H9 (cell line): ENCODE measurements around the gene BRPF1. TPM values are rescaled to one million over a fixed set of nuclear protein-coding genes. Genes with fewer than 3 reads are reported as not detected.

ENCODE experiments used
- DNase-seq: peaks from one replicate; pipeline ENCODE4 v3.0.0-alpha.2; 2017
- H2AFZ ChIP-seq: one replicate; pipeline ENCODE4 v1.6.1; 2013; ENCODE audit warnings: mild to moderate bottlenecking, low read length, control low read depth, moderate library complexity
- H2AK5ac ChIP-seq: 2 replicates; pipeline ENCODE4 v1.6.1; 2013; ENCODE audit warnings: low read length, control low read depth, mixed read lengths; ENCODE audit not compliant: insufficient read length
- H2BK120ac ChIP-seq: one replicate; pipeline ENCODE4 v1.6.1; 2013; ENCODE audit warnings: low read depth, mild to moderate bottlenecking, low read length, control low read depth, inconsistent platforms; ENCODE audit not compliant: poor library complexity, severe bottlenecking
- H2BK12ac ChIP-seq: 2 replicates; pipeline ENCODE4 v1.6.1; 2013; ENCODE audit warnings: low read length, control low read depth, mixed read lengths, low read depth; ENCODE audit not compliant: insufficient read length
- H2BK15ac ChIP-seq: 2 replicates; pipeline ENCODE4 v1.6.1; 2013; ENCODE audit warnings: low read depth, low read length, control low read depth
- H2BK20ac ChIP-seq: one replicate; pipeline ENCODE4 v1.6.1; 2013; ENCODE audit warnings: low read depth, mild to moderate bottlenecking, low read length, control low read depth, inconsistent platforms; ENCODE audit not compliant: poor library complexity, severe bottlenecking
- H2BK5ac ChIP-seq: 2 replicates; pipeline ENCODE4 v1.6.1; 2013; ENCODE audit warnings: low read length, control low read depth, mixed read lengths; ENCODE audit not compliant: insufficient read length
- H3K14ac ChIP-seq: 2 replicates; pipeline ENCODE4 v1.6.1; 2013; ENCODE audit warnings: low read length, control low read depth; ENCODE audit not compliant: insufficient read depth
- H3K18ac ChIP-seq: 2 replicates; pipeline ENCODE4 v1.6.1; 2013; ENCODE audit warnings: low read depth, mild to moderate bottlenecking, mixed read lengths, low read length, control low read depth; ENCODE audit not compliant: insufficient read length
- H3K23ac ChIP-seq: 2 replicates; pipeline ENCODE4 v1.6.1; 2013; ENCODE audit warnings: low read length, control low read depth, mixed read lengths, low read depth; ENCODE audit not compliant: insufficient read length
- H3K23me2 ChIP-seq: 2 replicates; pipeline ENCODE4 v1.6.1; 2013; ENCODE audit warnings: low read depth, mild to moderate bottlenecking, mixed read lengths, low read length, control low read depth; ENCODE audit not compliant: insufficient read length, poor library complexity, severe bottlenecking
- H3K27ac ChIP-seq: 2 replicates; pipeline ENCODE4 v1.5.1; 2013; ENCODE audit warnings: low read length, control low read depth, mixed read lengths, low read depth; ENCODE audit not compliant: insufficient read length
- H3K27me3 ChIP-seq: 2 replicates; pipeline ENCODE4 v1.6.1; 2013; ENCODE audit warnings: low read length, control low read depth, inconsistent platforms; ENCODE audit not compliant: insufficient read depth
- H3K4ac ChIP-seq: 2 replicates; pipeline ENCODE4 v1.6.1; 2013; ENCODE audit warnings: low read depth, mild to moderate bottlenecking, control low read depth, inconsistent platforms, low read length, moderate library complexity
- H3K4me1 ChIP-seq: 2 replicates; pipeline ENCODE4 v1.6.1; 2013; ENCODE audit warnings: low read length, control low read depth, inconsistent platforms; ENCODE audit not compliant: insufficient read depth
- H3K4me2 ChIP-seq: 2 replicates; pipeline ENCODE4 v1.6.1; 2013; ENCODE audit warnings: low read length, control low read depth, mixed read lengths; ENCODE audit not compliant: insufficient read length, insufficient read depth
- H3K56ac ChIP-seq: 2 replicates; pipeline ENCODE4 v1.6.1; 2013; ENCODE audit warnings: low read depth, mild to moderate bottlenecking, mixed read lengths, low read length, control low read depth; ENCODE audit not compliant: insufficient read length
- H3K79me1 ChIP-seq: 2 replicates; pipeline ENCODE4 v1.6.1; 2013; ENCODE audit warnings: low read depth, mild to moderate bottlenecking, moderate library complexity, low read length, control low read depth, inconsistent platforms; ENCODE audit not compliant: insufficient read depth, poor library complexity, severe bottlenecking
- H3K79me2 ChIP-seq: 2 replicates; pipeline ENCODE4 v1.6.1; 2013; ENCODE audit warnings: low read length, control low read depth, inconsistent platforms; ENCODE audit not compliant: insufficient read depth
- H3K9ac ChIP-seq: 2 replicates; pipeline ENCODE4 v1.6.1; 2013; ENCODE audit warnings: low read length, control low read depth, mixed read lengths; ENCODE audit not compliant: insufficient read length; ENCODE audit errors: extremely low read depth
- H3K9me3 ChIP-seq: one replicate; pipeline ENCODE4 v1.6.1; 2013; ENCODE audit warnings: low read depth, low read length, inconsistent platforms; ENCODE audit not compliant: control insufficient read depth
- H3T11ph ChIP-seq: one replicate; pipeline ENCODE4 v1.6.1; 2013; ENCODE audit warnings: mild to moderate bottlenecking, low read length, control low read depth, inconsistent platforms
- H4K20me1 ChIP-seq: one replicate; pipeline ENCODE4 v1.6.1; 2013; ENCODE audit not compliant: control insufficient read depth, insufficient read length, insufficient read depth
- H4K5ac ChIP-seq: 2 replicates; pipeline ENCODE4 v1.6.1; 2013; ENCODE audit warnings: low read depth, mild to moderate bottlenecking, mixed read lengths, low read length, control low read depth; ENCODE audit not compliant: insufficient read length
- H4K8ac ChIP-seq: replicated peaks from 2 replicates; pipeline ENCODE4 v1.6.1; 2013; ENCODE audit warnings: low read length, control low read depth, mixed read lengths, low read depth; ENCODE audit not compliant: insufficient read length
- H4K91ac ChIP-seq: 2 replicates; pipeline ENCODE4 v1.6.1; 2013; ENCODE audit warnings: low read depth, mild to moderate bottlenecking, moderate library complexity, mixed read lengths, low read length, control low read depth; ENCODE audit not compliant: insufficient read length
- H3K27ac Mint-ChIP-seq, 3 experiments: 2 replicates in 2 of 3; 3 replicates in 1 of 3; pipeline ENCODE4 v1.8.0; 2020 to 2021; ENCODE audit warnings: mixed read lengths in 3 of 3, mild to moderate bottlenecking in 1 of 3, moderate library complexity in 1 of 3
- H3K27me3 Mint-ChIP-seq: 2 replicates; pipeline ENCODE4 v1.8.0; 2021; ENCODE audit warnings: low read depth, mild to moderate bottlenecking, moderate library complexity, mixed read lengths
- H3K36me3 Mint-ChIP-seq, 3 experiments: 2 replicates in 2 of 3; 3 replicates in 1 of 3; pipeline ENCODE4 v1.8.0; 2020 to 2021; ENCODE audit warnings: low read depth in 3 of 3, mixed read lengths in 3 of 3; ENCODE audit not compliant: insufficient read depth in 1 of 3
- H3K4me1 Mint-ChIP-seq, 2 experiments: 2 replicates each; pipeline ENCODE4 v1.8.0; 2020; ENCODE audit warnings: mixed read lengths in 2 of 2
- H3K4me3 Mint-ChIP-seq, 2 experiments: 2 replicates in 1 of 2; 3 replicates in 1 of 2; pipeline ENCODE4 v1.8.0; 2020 to 2021; ENCODE audit warnings: mild to moderate bottlenecking in 2 of 2, mixed read lengths in 2 of 2, moderate library complexity in 1 of 2
- H3K9me3 Mint-ChIP-seq, 2 experiments: 2 replicates in 1 of 2; 3 replicates in 1 of 2; pipeline ENCODE4 v1.8.0; 2020; ENCODE audit warnings: mild to moderate bottlenecking in 2 of 2, mixed read lengths in 2 of 2, moderate library complexity in 1 of 2
- WGBS: extraction: QIAGEN DNeasy Blood & Tissue Kit; methylation state at CpG from one replicate; pipeline ENCODE4 v1.1.7; 2013; ENCODE audit warnings: missing lambda C conversion rate, low lambda C conversion rate, mixed read lengths; ENCODE audit not compliant: insufficient read length; ENCODE audit errors: extremely low coverage; 5-methylcytosine and 5-hydroxymethylcytosine counted together
- total RNA-seq: library from RNA; stranded (reverse); gene quantifications from 2 replicates; pipeline ENCODE4 v1.2.1, GENCODE V29; 2021
- TF ChIP-seq, protein P1 (sequence below): fragments of 200-600 bp; sonication (generic); conservative IDR thresholded peaks from 3 replicates; pipeline ENCODE4 v1.8.0; 2021; ENCODE audit warnings: antibody characterized with exemption, mild to moderate bottlenecking

Gene BRPF1
- total RNA-seq, 1 experiment from 2014 or later = 38.6 TPM

DNA sequence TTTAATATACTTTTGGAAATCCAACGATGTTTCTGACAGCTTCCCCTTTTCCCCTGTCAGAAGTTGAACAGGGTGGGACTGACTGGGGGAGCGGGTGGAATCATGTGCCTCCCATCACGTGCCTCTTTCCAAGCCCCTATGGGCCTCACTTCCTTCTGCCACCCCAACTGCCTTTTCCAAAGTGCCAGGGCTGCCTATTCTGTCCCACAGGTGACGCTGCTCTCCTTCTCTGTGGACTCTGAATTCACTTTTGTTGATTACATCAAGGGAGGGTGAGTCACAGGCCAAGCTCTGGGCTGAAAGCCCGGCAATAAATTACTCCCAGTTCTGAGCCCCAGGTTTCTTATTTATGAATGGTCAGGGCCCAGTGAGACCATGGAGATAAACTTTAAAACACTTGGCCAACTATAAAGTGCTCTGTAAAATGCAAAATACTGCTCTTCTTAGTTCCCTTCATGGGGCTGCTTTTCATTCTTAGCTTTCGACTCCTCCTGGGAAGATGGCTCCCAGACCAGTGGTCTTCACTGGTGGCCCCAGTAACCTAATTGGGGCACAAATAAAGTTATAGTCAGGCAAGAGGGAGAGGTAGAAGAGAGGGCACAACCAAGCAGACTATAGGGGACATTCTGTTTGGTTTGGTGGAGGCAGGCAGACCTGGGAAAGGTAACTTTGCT lies 15.6 kb upstream of the BRPF1 start:
- Histone ChIP-seq H3K9ac (no peak overlapping the region), H3K79me2 (no peaks in the 10 kb centered on the region), H3K79me1 (no peaks in the 10 kb centered on the region), H2AK5ac (no peak overlapping the region), H3K14ac (no peak overlapping the region), H3T11ph (no peak overlapping the region), H2BK20ac (no peak overlapping the region), H3K27ac (no peak overlapping the region), H2BK15ac (no peak overlapping the region), H3K9me3 (no peaks in the 10 kb centered on the region), H3K4ac (no peak overlapping the region), H4K91ac (no peak overlapping the region), H4K20me1 (no peaks in the 10 kb centered on the region), H3K56ac (no peak overlapping the region), H3K18ac (no peak overlapping the region), H2BK120ac (no peak overlapping the region), H2BK12ac (no peak overlapping the region), H3K23me2 (no peaks in the 10 kb centered on the region), H3K4me2 (no peak overlapping the region), H4K5ac (no peak overlapping the region), H3K27me3 (no peaks in the 10 kb centered on the region), H4K8ac (no peak overlapping the region), H3K4me1 (no peaks in the 10 kb centered on the region; the same call in 1 of the 2 replicates), H3K23ac (no peak overlapping the region), H2BK5ac (no peak overlapping the region), H2AFZ (no peak overlapping the region)
- WGBS = no CpG with 5 or more reads among the region's 6 CpGs
- no peaks in the 10 kb centered on the region for H3K36me3 Mint-ChIP-seq
- TF ChIP-seq, protein P1, sequence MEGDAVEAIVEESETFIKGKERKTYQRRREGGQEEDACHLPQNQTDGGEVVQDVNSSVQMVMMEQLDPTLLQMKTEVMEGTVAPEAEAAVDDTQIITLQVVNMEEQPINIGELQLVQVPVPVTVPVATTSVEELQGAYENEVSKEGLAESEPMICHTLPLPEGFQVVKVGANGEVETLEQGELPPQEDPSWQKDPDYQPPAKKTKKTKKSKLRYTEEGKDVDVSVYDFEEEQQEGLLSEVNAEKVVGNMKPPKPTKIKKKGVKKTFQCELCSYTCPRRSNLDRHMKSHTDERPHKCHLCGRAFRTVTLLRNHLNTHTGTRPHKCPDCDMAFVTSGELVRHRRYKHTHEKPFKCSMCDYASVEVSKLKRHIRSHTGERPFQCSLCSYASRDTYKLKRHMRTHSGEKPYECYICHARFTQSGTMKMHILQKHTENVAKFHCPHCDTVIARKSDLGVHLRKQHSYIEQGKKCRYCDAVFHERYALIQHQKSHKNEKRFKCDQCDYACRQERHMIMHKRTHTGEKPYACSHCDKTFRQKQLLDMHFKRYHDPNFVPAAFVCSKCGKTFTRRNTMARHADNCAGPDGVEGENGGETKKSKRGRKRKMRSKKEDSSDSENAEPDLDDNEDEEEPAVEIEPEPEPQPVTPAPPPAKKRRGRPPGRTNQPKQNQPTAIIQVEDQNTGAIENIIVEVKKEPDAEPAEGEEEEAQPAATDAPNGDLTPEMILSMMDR = peak; percentile 29; the same call in 1 of the 3 replicates
- H3K4me3 Mint-ChIP-seq = no peak overlapping the region
- peaks cover 8 to 12% of the 10 kb centered on the region in 2 experiments for H3K4me1 Mint-ChIP-seq
- peaks cover 6% of the 10 kb centered on the region for H3K27me3 Mint-ChIP-seq
- H3K9me3 Mint-ChIP-seq = no peaks in the 10 kb centered on the region
- no peak overlapping the region for H3K27ac Mint-ChIP-seq
- DNase-seq = no peak
